Measurements from ENCODE around the gene MEGF11.

MEGF11 gene

DNA sequence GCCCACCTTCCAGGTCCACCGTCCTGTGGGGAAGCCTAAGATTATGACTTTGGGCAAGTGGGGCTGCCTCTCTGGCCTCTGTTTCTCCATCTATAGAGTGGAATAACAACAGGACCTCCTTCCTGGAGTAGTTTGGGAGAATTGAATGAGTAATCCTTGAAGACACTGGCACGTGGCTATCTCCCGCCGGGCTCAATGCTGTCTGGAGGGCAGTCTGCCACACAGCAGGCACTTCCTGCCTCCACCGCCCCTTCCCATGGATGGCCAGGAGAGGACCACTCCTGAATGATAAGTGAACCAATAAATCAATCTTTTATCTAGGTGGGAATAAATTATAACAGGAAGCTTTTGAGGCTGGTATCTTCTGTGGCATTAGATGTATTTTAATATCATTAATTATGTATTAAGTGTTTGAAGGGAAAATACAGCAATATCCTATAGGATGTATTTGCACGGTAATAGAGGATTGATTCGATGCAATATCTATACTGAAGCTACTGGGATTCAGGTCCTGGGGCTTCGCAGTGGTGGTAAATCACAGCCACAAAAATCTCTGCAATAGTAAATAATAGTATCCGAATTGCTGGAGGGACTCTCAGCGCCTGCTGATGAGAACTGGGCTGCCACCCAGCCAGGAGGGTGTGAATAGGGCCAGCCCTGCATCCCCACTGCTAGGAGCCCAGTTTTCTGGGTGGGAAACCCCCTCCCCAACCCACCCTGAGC lies 15.9 kb downstream of the MEGF11 start:
- no peak for DNase-seq

DNA sequence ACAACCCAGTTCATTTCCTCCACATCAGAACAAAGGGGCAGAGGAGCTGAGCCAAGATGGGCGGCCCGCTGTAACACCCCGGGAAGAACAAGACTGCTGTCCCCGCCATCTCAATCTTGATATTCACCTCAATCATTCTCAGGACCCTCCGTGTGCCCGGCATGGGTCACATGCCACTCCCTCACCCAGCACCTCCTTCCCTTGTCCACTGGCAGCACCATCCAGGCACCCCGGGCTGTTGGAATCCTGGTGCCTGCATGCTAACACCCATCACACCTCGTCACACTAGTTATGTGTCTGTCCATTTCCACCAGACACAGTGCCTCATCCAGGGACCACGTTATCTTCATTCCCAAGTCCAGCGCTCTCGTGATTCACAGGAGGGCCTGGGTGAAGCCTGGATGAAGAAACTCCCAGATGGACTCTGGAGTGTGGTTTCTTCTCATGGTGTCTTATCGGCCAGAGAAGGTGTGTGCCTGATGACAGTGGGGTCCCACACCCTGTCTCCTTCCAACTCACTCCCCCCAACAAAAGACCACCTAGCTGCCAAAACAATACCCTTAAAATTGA lies 16.7 kb downstream of the MEGF11 start:
- no peak for DNase-seq

DNA sequence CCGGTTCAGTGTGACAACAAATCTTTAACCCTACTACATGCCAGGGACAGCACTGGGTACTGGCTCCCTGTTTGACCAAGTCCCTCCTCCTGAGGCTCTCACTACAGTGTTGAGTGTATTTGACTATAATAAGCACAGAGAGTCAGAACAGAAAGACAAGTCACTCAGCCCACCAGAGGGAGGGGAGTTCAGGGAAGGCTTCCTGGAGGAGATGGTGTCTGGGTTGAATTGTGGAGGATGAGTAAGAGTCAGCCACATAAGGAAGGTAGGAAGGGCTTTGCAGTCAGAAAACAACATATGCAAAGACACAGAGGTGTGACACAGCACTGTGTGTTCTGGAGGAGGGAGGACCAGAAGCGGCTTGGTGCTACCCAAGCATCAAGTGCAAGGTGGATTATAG lies 17.7 kb downstream of the MEGF11 start:
- no peak for DNase-seq

DNA sequence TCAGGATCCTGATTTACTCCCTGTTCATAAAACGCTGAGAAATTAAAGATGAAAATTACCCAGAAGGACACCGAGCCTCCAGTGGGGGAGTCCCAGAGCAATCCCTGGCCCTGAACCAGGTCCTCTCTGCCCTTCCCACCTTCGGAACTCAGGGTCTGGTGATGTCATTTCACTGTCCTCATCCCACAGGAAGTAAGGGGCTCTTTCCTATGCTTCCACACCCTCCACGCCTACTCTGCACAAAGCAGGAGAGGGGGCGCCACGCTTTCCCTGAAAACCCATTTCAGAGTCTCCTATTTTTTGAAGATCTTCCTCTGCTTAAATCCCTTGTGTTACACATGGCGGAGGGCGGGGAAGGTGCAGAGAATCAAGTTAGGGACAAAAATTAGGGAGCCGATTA lies 18.8 kb downstream of the MEGF11 start:
- DNase-seq = no peak

DNA sequence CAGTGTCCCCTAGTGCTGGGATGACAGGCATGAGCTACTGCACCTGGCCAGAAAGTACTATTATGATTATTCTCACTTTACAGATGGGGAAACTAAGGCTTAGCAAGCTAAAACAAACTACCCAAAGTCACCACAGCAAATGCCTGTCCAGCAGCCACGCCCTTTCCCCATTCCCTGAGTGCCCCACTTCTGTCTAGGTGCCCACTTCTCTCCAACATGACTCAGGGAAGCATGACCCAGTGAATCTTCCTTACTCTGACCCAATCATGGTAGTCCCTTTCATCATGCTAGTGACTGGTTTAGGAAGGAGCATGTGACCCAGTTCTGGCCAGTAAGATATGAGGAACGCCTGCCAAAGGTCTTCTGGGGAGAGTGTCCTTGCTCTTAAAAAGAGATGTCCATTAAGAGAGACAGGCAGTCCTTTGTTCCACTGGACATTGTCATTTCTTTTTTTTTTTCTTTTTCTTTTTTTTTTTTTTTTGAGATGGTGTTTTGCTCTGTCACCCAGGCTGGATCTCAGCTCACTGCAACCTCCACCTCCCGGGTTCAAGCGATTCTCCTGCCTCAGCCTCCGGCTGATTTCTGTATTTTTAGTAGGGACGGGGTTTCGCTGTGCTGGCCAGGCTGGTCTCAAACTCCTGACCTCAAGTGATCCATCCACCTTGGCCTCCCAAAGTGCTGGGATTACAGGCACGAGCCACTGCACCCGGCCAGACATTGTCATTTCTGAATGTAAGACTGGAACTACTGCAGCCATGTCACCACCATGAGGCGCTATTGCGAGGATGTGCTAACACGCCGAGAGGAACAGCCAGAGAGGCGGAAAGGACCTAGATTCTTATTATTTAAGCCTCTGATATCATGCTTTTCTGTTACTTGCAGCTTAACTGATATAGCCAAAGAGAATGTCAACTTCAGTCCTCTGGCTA lies 19.8 kb downstream of the MEGF11 start:
- DNase-seq = no peak

DNA sequence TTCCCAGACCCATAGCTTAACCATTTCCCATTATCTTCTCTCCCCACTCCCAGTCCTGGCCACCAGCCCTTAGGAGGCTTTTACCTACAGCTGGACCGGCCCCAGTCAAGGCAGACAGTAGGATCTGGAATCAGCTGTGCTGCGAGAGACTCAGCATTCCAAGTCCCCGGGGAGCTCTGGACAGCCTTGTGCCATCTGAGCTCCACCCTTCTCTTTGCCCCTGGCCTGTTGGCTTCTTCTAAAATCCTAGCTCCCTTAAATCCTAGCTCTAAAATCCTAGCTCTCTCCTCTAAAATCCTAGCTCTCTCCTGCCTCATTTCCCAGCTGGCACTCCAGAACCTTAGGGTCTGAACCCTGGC lies 21.3 kb downstream of the MEGF11 start:
- DNase-seq = no peak

DNA sequence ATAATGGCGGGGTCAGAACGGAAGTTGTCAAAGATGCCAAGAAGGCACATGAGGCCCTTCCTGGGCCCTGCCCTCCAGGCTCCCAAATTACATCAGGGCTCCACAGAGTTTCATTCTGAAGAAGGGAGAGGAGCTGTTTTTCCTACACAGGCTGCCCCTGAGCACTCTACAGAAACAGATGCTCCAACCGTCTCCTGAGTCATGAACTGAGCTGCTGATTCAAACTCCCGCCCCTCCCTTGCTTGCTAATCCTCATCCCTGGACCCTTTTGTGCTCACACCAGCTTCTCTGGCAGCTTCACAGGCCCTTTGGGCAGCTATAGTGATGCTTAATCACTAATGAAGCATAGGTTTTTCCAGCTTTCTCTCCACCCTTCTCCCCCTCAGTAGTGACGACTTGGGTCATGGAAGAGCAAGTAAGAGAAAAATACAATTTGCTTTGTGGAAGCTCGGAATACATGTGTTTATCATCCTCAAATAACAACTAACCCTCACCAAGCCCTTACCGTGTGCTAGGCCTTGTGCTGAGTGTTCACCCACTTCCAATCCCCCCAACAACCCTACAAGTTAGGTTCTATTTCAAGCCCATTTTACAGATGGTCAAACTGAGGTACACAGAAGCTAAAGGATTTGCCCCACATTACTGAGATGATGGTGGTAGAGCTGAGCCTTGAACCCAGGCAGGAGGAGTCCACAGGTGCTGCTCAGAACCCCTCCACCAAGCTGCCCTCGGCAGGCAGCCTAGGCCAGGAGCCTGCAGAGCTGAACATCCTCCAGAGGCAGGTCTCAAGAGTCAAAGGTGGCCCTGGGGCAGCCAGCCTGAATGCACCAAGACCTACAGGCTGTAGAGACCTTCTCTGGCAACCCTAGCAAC lies 21.9 kb downstream of the MEGF11 start:
- no peak for DNase-seq

DNA sequence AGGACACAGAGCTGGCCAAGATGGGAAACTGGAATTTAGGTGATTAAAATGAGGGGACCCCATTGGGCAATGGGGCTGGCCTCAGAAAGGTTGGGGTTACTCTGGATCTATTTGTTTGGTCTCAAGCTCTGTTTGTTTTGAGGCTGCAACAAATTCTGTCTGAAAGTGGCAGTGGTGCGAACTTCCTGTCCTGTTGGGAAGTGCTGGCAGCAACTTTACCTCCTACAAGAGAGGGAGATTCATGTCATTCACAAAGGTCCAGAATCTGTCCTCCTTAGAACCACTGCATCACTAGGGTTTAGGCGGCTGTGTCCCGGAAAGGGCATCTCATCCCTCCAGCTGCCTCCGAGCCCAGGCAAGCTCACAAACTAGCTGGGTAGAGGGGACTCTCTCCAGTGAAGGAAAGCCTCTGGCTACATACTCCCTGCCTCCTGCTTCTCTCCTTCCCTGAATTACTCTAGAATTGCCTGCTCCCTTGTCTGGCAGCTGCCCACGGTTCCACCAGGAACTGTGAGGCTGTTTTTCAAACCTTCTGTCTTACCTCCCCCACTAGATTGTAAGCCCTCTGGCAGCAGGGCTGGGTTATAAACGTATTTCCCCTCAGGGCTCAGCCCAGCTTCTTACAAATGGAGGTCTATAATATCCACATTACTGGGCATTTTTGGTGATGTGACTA lies 23.6 kb downstream of the MEGF11 start:
- DNase-seq = no peak

DNA sequence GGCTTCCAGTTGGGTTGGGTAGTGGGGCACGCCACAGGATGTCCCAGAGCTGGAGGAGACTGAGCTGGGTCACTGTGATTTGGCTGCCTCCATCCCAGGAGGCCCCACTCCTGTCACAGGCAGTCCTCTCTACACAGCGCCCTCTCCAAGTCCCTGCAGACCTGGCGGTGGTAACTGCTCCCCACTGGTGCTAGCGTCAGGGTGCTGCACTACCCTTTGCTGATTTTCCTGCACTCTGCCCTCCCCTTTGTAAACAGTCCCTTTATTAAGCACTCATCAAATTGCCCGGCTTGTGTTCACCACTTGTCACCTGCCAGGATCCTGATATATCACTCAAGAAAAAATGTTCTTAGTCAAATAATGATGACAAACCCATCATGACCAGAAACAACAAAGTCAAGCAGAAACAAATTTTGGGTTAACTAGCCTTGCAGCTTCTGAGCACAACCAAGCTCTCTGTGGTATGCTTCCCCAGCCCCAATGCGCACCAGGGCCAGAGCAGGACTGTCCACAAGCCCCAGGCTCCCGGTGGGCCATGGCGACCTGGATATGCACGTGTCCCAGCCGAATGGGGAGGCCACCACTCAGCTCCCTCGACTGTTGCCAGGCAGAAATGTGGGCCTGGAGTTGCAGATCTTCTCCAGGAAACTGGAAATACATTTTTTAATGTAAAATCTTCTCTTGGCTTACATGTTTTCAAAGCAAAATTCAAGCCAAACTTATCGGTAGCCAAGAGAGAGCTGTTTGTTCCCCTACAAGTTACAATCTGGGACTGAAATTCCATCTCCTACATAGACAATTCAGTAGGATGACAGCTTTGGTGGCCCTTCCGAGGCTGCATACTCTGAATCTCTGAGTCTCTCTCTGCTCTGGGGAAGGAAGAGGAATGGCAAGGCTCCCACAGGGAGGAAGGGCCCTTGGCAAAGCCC lies 24.5 kb downstream of the MEGF11 start:
- no peak for DNase-seq

DNA sequence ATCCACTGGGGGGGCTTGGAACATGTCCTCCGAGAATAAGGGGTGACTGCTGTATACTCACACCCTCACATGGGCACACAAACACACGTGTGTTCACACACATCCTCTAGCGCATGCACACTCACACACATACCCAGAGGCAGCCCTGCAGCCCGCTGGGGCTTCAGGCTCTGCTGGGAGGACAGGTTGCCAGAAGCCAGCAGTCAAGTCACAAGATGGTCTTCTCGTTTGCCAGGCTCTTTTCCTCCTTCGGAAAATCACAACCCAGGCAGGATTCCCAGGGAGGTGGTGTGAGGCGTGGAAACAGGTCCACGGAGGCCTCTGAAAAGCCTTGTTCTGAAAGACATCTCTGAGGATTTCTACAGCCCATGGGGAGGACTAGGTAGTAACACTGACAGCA lies 26.8 kb downstream of the MEGF11 start:
- DNase-seq = no peak

DNA sequence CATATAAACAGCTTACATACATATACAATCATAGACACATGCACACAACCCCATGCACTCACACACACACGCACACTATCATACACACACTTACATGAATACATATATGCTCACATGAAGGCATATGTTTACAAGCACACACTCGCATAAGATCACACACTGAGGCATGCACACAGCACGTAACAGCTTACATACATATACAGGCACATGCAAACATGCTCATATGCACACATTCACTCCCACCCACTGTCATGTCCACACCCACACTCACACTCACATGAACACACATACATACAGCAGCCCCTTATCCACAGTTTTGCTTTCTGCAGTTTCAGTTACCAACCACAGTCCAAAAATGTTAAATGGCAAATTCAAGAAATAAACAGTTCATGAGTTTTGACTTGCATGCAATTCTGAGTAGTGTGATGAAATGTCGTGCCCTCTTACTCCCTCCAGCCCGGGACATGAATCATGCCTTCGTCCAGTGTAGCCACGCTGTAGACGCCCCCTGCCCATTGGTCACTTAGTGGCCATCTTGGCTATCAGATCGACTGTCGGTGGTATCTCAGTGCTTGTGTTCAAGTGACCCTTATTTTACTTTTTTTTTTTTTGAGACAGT lies 27.8 kb downstream of the MEGF11 start:
- no peak for DNase-seq

DNA sequence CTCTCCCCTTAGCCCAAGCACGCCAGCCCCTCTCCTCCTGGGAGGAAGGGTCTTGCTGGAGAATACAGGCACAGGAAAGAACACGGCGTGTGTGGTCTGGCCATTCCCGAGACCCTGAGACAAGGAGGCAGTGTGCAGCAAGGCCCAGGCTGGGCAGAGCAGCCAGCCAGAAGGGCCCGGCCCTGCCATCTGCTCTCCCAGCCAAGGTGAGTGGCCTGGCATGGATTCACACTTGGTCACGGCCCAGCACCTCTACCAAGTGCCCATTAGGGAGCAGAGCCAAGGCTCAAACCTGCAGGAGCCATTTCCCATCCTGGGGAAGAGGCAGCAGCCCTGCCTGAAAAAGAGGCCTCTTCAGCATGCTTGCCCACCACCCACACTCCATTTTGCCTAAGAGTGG lies 28.6 kb downstream of the MEGF11 start:
- DNase-seq = no peak

DNA sequence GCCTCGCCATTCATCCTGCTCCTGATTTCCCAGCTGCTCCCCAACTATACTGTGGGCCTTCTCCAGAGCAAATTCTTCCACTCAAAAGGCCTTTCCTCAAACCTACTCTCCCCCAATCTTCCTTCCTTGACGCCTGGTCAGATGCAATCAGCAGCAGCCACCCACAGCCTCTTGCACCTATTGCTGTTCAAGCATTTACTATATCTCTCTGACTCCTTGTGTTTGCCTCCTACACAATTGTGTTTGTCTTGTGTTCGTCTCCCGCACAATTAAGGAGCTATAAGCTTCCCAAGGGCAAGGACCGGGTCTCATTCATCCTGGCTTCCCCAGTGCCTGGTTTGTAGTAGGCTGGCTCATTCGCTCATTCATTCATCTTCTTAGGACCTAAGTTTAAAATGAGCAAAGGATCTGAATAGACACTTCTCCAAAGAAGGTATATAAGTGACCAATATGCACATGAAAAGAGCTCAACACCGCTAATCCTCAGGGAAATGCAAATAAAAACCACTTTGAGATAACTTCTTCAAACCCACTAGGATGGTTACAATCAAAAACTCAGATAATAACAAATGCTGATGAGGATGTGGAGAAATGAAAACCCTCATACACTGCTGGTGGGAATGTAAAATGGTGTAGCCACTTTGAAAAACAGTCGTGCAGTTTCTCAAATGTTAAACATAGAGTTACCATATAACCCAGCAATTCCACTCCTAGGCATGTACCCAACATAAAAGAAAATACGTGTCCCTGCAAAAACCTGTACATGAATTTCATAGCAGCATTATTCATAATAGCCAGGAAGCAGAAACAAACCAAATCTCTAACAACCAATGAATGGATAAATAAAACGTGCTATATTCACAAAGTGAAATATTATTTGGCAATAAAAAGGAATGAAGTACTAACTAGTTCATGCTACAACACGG lies 31.0 kb downstream of the MEGF11 start:
- DNase-seq = no peak

DNA sequence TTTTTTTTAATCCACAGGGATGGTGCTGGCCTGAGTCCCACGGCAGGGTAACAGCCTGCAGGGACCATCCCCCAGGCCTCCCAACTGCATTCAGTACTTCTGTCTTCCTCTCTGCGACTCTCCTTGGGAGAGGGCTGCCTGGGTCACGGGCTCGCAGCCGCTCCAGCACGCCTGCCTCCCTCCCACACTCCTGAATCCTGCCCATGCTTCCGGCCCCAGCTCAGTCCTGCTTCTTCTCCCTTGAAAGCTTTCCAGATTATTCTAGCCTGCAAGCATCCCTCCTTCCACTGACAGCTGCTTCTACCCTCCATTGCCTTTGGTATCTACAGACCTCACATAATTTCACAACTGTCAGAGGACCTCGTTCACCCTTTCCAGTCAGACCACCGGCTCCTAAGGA lies 32.4 kb downstream of the MEGF11 start:
- DNase-seq = no peak

DNA sequence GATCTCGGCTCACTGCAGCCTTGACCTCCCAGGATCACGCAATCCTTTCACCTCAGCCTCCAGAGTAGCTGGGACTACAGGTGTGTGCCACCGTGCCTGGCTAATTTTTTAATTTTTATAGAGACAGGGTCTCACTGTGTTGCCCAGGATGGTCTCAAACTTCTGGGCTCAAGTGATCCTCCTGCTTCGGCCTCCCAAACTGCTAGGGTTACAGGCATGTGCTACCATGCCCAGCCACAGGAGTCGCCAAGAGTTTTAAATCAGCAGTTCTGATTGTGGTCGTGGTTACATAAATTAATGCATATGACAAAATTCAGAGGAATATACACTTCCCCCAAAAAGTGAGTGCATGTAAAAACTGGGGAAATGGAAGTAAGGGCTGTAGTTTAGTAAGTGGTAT lies 32.9 kb downstream of the MEGF11 start:
- DNase-seq = no peak

DNA sequence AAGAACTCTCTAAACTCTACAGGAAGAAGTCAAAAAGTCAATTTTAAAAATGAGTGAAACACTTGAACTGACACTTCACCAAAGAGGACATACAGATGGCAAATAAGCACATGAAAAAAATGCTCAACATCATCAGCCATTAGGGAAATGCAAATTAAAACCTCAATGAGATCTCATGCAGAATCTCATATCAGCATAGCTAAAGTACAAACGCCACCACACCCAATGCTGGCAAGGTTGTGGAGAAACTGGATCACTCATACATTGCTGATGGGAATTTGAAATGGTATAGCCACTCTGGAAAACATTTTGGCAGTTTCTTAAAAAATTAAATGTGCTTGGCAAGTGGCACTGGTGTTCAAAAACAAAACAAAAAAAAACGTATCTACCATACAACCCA lies 34.2 kb downstream of the MEGF11 start:
- no peak for DNase-seq

DNA sequence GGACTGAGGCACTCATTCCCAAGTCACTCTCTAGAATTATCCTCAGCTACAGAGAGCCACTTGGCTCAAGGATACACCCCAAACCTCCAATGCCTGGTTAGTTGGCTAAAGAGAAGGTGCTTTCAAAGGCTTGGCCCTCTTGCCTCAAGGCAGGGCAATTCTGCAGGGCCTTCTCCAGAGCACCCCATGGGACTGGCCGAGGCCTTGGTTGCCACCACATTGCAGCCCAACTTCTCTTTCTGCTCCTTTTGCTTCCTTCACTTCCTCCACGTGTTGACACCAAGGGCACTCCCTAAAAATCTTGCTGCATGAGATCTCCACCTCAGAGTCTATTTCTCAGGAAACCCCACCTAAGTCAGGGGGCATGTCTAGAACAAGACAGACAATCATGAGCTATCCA lies 36.7 kb downstream of the MEGF11 start:
- DNase-seq = no peak

DNA sequence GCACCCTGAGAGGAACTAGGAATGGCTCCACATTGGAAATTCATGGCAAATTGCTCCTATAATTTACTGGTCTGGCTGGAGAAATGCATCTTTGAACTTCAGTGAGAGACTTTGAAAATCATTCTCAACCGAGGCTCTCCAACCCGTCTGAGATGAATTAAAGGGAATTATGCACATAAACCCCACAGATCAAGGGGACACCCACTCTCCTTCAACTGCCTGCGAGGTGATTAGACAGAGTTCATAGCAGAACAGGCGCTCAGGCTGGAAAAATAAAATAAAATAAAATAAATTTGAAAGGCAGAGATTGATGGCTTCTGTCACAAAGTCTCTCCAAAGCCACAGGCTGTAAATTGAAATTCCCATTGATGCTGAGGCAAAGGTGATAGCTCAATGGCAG lies 37.7 kb downstream of the MEGF11 start:
- no peak for DNase-seq

DNA sequence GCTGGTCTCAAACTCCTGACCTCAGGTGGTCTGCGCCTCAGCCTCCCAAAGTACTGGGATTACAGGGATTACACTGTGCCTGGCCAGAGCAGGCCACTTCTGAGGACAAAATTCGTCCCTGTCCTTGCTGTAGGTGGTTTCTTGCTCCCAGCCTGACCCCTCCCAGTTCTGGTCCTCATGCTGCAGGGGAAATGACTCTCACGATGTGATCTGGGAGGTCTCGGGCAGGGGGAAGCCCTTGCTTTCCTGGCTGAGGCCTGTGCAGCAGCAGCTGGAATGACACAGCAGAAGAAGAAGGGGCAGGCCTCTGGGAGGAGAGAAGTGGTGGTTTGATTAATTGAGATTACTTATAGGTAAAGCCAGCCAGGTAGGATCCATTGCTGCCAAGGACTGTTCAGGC lies 39.3 kb downstream of the MEGF11 start:
- no peak for DNase-seq

DNA sequence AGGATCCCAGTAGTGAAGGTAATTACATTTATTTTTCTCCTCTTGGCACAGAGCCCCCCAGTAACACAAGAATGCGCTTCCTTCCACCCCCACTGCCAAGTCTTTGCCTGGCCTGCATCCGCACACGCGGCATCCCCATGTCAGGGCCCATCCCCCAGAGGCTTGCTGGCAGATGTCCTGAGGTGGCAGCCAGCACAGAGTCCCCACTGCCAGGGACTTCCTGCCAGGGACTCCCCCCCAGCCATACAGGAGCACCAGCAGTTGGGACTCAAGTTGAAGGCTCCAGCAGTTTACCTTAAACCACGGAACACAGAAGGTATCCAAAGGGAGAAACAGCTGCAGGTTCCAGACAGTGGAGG lies 41.0 kb downstream of the MEGF11 start:
- no peak for DNase-seq
